A549 (cell line): Measurements from ENCODE around the gene CDH2.

Experiments
- CTCF ChIP-seq: fragments of >200 bp; sonication (Bioruptor Twin); formaldehyde crosslinking; IDR thresholded peaks from 3 replicates; pipeline ENCODE4 v1.5.1; 2016
- EHMT2 ChIP-seq: fragments of 200-600 bp; sonication (generic); IDR thresholded peaks from 2 replicates; pipeline ENCODE4 v1.6.1; 2016; ENCODE audit warnings: antibody characterized with exemption, low read depth, mild to moderate bottlenecking, moderate library complexity
- PHF8 ChIP-seq: fragments of 200-600 bp; sonication (generic); IDR thresholded peaks from 2 replicates; pipeline ENCODE4 v1.6.1; 2016; ENCODE audit warnings: low read depth, mild to moderate bottlenecking, antibody characterized with exemption, moderate library complexity, borderline replicate concordance
- POLR2A ChIP-seq: IDR thresholded peaks from 2 replicates; pipeline ENCODE4 v1.6.1; 2012; ENCODE audit warnings: mild to moderate bottlenecking, low read length
- SREBF2 ChIP-seq: fragments of 450-650 bp; IDR thresholded peaks from 2 replicates; pipeline ENCODE4 v1.6.1; 2014; ENCODE audit warnings: mild to moderate bottlenecking, moderate library complexity
- USF2 ChIP-seq: fragments of 450-650 bp; IDR thresholded peaks from 2 replicates; pipeline ENCODE4 v1.6.1; 2014; ENCODE audit warnings: antibody characterized with exemption
- ZFP36 ChIP-seq: fragments of 450-650 bp; IDR thresholded peaks from 2 replicates; pipeline ENCODE4 v1.6.1; 2014; ENCODE audit warnings: borderline replicate concordance; ENCODE audit not compliant: partially characterized antibody
- TF ChIP-seq, protein P1 (sequence below): fragments of 200-600 bp; sonication (generic); IDR thresholded peaks from 2 replicates; pipeline ENCODE4 v1.6.1; 2016; ENCODE audit warnings: antibody characterized with exemption, mild to moderate bottlenecking, moderate library complexity

- TF ChIP-seq PHF8: no peak
- no peak for TF ChIP-seq ZFP36
- TF ChIP-seq CTCF: no peak
- TF ChIP-seq USF2: no peak
- TF ChIP-seq EHMT2: no peak
- TF ChIP-seq, protein P1, sequence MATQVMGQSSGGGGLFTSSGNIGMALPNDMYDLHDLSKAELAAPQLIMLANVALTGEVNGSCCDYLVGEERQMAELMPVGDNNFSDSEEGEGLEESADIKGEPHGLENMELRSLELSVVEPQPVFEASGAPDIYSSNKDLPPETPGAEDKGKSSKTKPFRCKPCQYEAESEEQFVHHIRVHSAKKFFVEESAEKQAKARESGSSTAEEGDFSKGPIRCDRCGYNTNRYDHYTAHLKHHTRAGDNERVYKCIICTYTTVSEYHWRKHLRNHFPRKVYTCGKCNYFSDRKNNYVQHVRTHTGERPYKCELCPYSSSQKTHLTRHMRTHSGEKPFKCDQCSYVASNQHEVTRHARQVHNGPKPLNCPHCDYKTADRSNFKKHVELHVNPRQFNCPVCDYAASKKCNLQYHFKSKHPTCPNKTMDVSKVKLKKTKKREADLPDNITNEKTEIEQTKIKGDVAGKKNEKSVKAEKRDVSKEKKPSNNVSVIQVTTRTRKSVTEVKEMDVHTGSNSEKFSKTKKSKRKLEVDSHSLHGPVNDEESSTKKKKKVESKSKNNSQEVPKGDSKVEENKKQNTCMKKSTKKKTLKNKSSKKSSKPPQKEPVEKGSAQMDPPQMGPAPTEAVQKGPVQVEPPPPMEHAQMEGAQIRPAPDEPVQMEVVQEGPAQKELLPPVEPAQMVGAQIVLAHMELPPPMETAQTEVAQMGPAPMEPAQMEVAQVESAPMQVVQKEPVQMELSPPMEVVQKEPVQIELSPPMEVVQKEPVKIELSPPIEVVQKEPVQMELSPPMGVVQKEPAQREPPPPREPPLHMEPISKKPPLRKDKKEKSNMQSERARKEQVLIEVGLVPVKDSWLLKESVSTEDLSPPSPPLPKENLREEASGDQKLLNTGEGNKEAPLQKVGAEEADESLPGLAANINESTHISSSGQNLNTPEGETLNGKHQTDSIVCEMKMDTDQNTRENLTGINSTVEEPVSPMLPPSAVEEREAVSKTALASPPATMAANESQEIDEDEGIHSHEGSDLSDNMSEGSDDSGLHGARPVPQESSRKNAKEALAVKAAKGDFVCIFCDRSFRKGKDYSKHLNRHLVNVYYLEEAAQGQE: no peak
- TF ChIP-seq POLR2A: no peak
- TF ChIP-seq SREBF2: no peak
Measured at GRCh38 chr18:28114472-28114871, 62.5 kb downstream of the CDH2 start.
